ENCODE results near the gene LRRC8C.

LRRC8C gene

GRCh38 chr1:89632657-89633247 lies at the start of gene LRRC8C:
Gene LRRC8C, plus strand, starts transcription at chr1:89633120. Its CDS starts 53,354 bp downstream, at chr1:89686474.
- DNase-seq, result peak; percentile 74 to 91 (median 90)

GRCh38 chr1:89584211-89584610 lies 48.7 kb upstream of the LRRC8C start:
- DNase-seq, result no peak

GRCh38 chr1:89584781-89585180 lies 48.1 kb upstream of the LRRC8C start:
- DNase-seq, result no peak

- DNase-seq, result no peak
Measured at GRCh38 chr1:89587729-89588161, 45.2 kb upstream of the LRRC8C start.

- DNase-seq, result no peak
Measured at GRCh38 chr1:89588480-89588879, 44.4 kb upstream of the LRRC8C start.

GRCh38 chr1:89589515-89589914 lies 43.4 kb upstream of the LRRC8C start:
- no peak for DNase-seq

GRCh38 chr1:89590341-89591080 lies 42.4 kb upstream of the LRRC8C start:
- no peak for DNase-seq

GRCh38 chr1:89592861-89593302 lies 40.0 kb upstream of the LRRC8C start:
- peak in 1 of 3 experiments; percentile 9 for DNase-seq

GRCh38 chr1:89594096-89594740 lies 38.7 kb upstream of the LRRC8C start:
- no peak for DNase-seq

- peak in 1 of 3 experiments; percentile 27 for DNase-seq
Measured at GRCh38 chr1:89596698-89597097, 36.2 kb upstream of the LRRC8C start.

- peak; percentile 27 to 70 (median 33) for DNase-seq
Measured at GRCh38 chr1:89598450-89599331, 34.2 kb upstream of the LRRC8C start.

GRCh38 chr1:89599332-89599630 lies 33.6 kb upstream of the LRRC8C start:
- no peak for DNase-seq

- DNase-seq, result peak in 1 of 3 experiments; percentile 7
Measured at GRCh38 chr1:89600451-89601224, 32.3 kb upstream of the LRRC8C start.

GRCh38 chr1:89602871-89603404 lies 30.0 kb upstream of the LRRC8C start:
- DNase-seq, result no peak

GRCh38 chr1:89603651-89604413 lies 29.1 kb upstream of the LRRC8C start:
- DNase-seq, result no peak

GRCh38 chr1:89604414-89604735 lies 28.5 kb upstream of the LRRC8C start:
- no peak for DNase-seq

GRCh38 chr1:89605692-89606091 lies 27.2 kb upstream of the LRRC8C start:
- no peak for DNase-seq

- no peak for DNase-seq
Measured at GRCh38 chr1:89606227-89606980, 26.5 kb upstream of the LRRC8C start.

GRCh38 chr1:89607156-89607555 lies 25.8 kb upstream of the LRRC8C start:
- DNase-seq, result no peak

- no peak for DNase-seq
Measured at GRCh38 chr1:89607586-89608318, 25.2 kb upstream of the LRRC8C start.

Measured in NCI-H1417 (cell line).